Stimulated activated CD8-positive, alpha-beta memory T cell treated with anti-CD3 and anti-CD28 coated beads, Interleukin-12 subunit alpha, Interleukin-12 subunit beta, amount 100 ng/mL, for 4 hours (primary cell): Measurements from ENCODE around the gene ZNF862.

Experiments
- DNase-seq: peaks from one replicate; pipeline ENCODE4 v3.0.0-alpha.2; 2020; ENCODE audit warnings: low read depth

The ZNF862 gene

DNA sequence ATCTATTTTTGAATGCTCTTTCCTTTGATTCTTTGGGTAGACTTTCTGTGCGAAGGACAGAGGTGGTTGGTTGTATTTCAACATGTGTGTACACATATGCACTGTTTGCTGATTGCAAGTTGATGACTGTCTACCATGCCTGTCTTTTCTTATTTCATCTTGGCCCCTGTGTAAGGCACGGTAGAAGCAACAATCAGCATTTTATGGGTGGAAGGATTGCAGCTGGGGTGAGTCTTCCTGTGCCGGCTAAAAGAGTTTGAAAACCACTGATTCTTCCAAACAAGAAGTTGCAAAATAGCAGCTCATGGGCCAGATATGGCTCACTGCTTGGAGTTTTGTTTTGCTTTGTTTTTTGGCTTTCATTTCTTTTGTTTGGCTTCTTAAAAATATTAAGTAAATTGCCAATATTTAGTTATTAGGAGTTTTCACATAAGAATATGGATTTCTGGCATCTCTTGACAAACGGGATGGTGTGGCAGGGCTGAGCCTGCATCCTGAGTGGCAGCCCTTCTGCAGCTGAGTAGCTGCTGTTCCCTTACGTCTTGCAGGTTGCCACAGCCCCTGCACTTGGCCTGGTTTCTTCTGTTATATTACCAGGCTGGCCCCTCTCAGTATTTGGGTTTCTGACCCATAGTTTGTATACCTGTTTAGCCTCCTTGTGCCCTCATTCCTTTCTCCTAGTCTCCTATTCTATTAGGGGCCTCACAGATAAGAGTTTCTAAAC is 7.2 kb downstream of the ZNF862 start:
- DNase-seq = no peak

DNA sequence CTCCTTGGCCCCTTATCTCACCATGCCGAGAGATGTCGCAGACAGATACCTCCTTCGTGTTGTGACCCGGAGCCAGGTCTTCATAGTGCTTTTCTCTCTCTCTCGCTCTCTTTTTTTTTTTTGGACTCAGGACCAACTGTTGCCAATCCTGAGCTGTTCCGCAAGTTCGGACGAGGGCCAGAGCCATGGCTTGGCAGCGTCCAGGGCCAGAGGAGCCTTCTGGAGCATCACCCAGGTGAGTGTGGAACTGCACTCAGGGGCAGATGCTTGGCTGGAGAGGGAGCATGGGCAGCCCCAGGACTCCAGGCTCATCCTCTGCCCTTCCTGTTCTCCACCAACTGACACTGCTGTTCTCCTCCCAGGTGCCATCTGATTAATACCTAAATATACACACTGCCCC is 7.8 kb downstream of the ZNF862 start:
- no peak for DNase-seq

DNA sequence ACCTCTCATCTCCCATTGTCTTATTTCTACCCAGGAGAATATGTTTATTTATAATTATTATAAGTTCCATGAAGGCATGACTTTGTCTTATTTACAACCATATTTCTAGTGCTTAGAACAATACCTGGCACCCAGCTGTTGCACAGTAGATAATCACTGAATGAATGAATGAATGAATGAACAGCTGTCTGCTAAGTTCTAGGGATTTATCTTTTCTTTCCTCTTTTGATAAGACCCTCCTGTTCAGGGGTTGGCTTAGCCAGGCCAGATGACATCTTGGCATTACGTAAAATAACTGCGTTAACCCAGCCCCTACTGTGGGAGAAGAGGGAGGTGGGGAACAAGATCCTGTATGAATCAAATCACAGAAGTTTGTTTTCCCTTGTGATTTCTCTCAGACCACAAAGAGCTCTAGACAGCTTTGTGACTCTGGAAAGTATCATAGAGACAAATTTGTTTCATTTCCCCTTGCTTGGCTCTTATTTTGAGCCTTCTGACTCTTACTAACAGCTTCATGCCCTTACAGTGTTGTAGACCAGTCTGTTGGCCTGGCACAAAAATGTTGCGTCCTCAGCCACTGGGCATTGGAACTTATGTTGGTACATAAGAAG is 8.4 kb downstream of the ZNF862 start:
- DNase-seq = no peak

DNA sequence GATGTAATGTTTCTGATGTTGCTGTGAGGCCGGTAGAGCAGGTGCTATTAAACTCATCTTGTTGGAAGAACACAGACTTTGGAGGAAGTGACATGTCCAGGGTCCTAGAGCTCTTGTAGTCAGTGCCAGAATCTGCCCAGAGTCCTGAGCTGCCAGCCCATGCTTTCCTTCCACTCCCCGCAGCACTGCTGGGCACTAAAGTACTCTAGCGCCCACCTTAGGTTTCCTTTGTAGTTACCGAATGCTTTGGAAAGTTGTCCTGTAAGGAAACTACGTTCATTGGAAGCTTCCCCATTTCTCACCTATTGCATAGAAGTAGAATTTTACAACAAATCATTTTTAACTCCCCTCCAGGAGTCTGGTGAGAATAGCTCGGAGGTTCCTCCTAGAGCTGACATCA is 11.0 kb downstream of the ZNF862 start:
- no peak for DNase-seq

DNA sequence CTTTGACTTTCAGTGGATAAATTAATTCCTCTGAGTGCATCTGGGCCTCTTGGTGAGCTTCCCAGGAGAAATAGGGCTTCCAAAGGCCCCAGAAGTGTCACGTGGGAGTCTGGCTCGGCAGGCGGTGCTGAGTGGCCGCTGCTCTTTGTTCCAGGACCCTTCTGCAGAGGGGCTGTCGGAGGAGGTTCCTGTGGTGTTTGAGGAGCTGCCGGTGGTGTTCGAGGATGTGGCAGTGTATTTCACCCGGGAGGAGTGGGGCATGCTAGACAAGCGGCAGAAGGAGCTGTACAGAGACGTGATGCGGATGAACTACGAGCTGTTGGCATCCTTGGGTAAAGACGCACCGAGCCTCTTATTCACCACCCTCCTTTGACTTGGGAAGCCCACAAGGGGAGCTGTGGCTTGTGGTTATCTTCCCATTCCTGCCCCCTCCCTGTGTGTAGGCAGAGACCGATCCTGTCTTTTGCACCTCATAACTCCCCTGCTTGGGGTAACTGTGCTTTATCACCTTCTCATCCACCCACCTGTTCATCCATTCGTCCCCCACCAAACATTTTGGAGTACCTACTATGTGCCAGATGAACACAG is 11.9 kb downstream of the ZNF862 start:
- DNase-seq = no peak

DNA sequence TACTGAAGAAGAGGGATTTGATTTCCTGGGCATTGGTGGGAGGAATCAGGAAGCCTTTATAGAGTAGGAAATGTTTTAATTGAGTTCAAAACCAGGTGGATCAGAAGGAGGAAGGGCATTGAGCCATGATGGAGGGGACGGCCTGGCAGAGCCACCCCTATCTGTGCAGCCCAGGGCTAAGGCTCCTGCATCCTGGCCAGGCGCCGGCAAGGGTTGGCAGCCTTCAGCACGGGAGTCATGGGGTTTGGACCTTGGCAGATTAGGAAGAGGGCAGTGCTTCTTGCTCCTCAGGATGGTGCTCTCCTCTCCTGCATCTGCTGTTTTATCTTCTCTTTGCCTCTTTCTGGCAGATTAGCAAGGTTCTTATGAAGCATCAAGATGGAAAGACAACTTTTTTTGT is 12.5 kb downstream of the ZNF862 start:
- DNase-seq = no peak

DNA sequence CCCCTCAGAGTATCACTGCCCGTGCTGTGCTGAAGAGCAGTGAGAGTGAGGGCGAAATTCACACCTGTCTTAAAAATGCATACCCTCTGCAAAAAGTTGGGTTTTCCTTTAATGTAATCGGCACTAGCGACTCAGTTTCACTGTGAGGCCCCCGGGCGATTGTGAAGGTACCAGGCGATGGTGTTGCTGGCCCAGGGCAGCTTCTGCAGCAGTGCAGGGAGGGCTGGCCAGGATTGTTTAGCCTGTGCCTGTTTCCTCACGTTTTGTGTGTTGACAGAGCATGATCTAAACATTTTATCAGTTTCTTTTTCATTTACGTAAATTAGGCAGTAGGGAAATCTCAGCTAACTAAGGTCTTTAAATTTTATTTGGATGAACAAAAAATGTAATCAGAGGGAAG is 13.3 kb downstream of the ZNF862 start:
- no peak for DNase-seq

DNA sequence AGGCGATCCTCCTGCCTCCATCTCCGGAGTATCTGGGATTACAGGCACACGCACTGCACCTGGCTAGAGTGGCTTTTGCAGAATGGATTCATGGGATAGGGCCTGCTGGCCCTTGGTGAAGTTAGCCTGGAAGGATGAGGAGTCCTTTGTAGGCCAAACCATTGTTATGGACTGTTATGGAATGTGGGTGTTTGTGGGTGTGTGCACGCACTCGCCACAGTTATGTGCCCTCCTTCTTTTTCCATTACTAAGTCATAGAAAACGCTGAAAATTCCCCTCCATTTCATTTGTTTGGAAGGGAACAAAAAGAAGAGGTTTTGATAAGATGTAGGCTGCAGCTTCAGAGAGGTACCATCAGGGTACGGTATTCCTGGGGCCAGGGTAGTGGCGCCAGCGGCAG is 15.0 kb downstream of the ZNF862 start:
- DNase-seq = no peak

DNA sequence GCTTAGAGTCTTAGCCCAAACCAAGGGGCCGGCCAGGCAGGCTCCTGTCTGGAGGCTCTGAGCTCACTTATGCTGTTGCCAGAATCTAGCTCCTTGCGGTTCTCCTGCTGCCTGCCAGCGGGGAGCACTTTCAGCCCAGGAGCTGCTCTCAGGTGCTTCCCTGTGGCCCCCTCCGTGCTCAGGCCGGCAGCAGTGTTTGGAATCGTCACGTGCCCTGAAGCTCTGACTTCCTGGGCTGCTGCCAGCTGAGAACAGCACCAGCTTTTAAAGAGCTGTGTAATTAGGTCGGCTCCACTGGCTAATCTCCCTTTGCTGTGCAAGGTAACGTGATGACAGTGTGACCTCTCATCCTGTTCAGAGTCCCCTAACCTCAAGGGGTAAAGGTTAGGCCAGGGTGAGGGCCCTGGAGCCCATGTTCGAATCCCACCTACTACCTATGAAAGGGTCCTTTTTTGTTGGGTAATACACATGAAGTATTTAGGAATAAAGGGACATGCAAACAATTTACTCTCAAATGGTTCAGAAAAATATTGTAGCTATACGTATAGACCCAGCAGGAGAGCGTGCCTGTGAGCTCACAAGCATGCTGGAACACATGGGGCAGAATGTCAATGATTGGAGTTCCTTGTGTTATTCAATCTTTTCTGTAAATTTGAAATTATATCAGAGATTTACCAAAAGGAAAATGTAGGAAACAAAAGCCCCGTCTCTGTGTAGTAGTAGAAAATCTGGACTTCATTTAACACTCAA is 16.6 kb downstream of the ZNF862 start:
- DNase-seq = no peak

DNA sequence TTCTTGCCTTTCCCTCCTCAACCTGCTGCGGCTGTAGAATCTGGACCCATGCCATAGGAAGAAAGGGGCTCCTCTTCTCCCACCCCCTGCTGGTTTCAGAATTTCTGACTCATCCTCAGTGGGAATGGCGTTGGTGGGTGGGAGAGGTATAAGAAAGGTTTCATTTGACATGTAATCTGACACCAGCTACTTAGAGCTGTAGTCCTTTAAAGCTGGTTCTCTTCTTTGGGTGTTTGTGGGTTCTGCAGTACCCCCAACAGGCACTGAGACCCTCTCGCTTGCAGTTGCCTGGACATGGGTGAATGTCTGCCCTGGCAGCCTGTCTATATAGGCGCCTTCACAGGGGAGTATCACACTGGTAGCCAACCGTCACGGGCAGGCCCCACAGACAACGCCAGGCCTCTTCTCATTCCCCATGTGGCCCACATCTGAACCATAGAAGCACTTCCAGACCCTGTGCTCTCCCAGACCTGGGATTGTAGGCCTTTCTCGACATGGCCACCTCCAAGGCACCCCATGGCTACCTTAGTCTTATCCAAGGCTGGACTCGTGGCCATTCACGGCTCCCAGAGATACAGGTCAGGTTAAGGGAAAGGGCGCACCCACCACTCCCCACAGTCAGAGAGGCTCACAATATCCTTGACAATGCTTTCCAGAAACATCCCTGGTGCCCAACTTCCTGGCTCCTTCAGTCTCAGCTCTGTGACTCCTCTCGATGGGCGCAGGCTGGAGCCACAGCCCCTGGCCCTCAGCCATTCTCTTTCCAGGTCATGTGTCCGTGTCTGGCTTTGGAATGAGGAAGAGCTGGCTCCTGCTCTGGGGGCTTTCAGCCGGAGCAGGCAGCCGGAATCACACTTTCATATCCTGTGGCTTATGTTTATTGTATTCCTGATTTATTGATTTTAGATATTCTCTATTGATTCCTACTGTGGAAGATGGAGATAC is 17.5 kb downstream of the ZNF862 start:
- no peak for DNase-seq

DNA sequence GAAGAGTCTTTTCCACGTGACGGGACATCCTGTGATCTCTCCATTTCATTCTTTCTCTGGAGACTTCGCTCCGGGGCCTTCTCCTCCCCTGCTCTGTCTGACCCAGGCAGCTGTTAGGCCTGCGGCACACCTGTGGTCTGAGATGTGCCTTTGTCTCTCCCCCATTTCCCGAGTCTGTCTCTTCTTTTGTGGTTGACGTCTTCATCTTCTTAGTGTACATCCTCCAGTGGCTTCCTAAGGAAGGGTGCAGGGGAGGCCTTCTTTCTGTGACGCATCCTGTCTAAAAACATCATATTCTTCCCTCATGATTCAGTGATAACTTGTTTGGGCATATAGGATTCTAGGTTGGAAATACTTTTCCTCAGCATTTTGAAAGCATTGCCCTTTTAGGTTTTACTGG is 18.4 kb downstream of the ZNF862 start:
- no peak for DNase-seq

DNA sequence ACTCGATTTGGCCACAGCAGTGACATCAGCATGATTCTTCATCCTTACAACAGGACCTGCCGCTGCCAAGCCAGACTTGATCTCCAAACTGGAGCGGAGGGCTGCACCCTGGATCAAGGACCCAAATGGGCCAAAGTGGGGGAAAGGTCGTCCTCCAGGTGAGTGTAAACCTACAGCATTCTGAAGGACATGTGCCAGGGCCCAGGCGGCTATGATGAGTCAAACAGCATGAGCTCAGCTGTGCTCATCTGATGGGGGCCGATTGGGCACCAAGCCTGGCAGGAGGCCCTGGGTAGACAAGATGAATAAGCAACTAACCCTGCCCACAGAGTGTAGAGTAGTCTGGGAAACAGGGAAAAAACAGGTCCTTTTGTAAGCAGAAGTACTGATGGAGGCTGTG is 21.2 kb downstream of the ZNF862 start:
- DNase-seq = no peak

DNA sequence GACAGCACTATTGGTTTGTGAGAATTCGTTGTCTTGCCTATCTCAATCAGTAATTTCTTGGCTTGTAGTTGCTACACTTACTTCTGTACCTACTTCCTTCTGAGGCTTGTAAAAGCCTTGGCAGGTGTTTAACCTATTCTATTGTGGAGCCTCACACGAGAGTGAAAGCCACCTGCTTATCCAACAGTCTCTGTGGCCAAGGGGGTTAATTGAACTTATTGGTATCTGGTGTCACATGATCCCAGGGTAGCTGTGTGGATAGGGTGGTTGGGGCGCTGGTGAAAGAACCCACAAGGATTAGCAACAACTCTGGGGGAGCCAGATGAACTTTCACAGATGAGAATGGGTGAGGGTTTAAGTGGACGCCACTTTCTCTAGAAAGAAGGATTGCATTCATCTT is 21.7 kb downstream of the ZNF862 start:
- DNase-seq = no peak

DNA sequence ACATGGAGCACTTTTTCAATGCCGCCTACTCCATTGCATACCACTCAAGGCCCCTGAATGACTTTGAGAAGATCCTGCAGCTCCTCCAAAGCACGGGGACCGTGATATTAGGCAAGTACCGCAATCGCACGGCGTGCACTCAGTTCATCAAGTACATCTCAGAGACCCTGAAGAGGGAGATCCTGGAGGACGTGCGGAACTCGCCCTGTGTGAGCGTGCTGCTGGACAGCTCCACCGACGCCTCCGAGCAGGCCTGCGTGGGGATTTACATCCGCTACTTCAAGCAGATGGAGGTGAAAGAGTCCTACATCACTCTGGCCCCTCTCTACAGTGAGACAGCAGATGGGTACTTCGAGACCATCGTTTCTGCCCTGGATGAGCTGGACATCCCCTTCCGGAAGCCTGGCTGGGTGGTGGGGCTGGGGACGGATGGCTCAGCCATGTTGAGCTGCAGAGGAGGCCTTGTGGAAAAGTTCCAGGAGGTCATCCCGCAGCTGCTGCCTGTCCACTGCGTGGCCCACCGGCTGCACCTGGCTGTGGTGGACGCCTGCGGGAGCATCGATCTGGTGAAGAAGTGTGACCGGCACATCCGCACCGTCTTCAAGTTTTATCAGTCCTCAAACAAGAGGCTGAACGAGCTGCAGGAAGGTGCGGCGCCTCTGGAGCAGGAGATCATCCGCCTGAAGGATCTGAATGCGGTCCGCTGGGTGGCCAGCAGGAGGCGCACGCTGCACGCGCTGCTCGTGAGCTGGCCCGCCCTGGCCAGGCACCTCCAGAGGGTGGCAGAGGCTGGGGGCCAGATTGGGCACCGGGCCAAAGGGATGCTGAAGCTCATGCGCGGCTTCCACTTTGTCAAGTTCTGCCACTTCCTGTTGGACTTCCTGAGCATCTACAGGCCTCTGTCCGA is 22.9 kb downstream of the ZNF862 start:
- no peak for DNase-seq

DNA sequence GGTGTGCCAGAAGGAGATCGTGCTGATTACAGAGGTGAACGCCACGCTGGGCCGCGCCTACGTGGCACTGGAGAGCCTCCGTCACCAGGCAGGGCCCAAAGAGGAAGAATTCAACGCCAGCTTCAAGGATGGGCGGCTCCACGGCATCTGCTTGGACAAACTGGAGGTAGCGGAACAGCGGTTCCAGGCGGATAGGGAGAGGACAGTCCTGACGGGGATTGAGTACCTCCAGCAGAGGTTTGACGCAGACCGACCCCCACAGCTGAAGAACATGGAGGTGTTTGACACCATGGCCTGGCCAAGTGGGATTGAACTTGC is 23.5 kb downstream of the ZNF862 start:
- no peak for DNase-seq

DNA sequence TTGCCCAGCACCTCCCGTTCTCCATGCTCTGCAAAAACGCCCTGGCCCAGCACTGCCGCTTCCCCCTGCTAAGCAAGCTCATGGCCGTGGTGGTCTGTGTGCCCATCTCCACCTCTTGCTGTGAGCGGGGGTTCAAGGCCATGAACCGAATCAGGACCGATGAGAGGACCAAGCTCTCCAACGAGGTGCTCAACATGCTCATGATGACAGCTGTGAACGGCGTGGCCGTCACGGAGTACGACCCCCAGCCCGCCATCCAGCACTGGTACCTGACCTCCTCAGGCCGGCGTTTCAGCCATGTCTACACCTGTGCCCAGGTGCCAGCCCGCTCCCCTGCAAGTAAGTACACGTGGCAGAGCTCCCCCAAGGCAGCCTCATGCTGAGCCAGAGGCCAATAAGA is 24.0 kb downstream of the ZNF862 start:
- DNase-seq = no peak

DNA sequence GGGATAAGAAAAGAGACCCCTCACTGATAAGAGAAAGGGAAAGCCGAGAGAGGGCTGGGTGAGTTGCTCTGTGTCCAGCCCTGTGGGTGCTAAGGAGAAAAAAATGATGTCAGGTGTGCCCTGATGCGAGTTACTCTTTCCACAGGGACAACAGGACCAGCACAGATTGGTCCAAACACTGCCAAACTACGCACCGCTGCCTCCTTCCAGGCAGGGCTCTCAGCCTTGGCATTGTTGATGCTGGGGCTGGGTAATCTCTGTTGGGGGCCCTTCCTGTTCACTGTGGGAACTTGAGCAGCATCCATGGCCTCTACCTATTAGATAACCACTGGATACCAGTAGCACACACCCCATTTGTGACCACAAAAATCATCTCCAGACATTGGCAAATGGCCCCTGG is 25.3 kb downstream of the ZNF862 start:
- DNase-seq = no peak

DNA sequence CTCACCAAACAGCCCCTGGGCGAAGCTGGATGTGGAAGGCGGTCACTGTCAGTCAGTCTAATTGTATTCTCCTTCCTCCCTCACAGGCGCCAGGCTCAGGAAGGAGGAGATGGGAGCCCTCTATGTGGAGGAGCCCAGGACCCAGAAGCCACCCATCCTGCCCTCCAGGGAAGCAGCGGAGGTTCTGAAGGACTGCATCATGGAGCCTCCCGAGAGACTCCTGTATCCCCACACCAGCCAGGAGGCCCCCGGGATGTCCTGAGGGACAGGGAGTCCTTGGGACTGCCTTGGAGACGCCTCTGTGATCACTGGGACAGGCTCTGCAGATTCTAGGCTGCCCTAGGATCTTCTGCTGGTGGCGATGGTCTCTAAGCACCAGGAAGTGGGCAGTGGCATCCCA is 25.8 kb downstream of the ZNF862 start:
- DNase-seq = no peak

DNA sequence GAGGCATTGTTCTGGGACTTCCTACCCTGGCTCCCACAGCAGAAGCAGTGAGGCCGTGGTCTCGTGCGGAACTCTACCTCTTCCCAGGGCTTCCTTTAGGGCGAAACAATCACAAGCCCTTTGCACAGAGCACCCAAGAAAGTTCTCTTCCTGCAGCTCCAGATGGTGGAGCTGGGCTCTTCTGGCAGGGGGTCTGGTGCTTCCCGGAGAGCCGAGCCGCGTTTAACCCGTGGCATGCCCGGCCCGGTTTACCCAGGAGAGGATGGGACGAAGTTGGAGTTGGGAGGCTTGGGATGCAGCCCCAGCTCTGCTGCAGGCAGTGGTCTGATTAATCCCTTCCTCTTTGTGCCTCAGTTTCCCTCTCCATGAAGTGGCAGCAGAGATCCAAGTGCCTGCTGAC is 26.6 kb downstream of the ZNF862 start:
- DNase-seq = no peak

DNA sequence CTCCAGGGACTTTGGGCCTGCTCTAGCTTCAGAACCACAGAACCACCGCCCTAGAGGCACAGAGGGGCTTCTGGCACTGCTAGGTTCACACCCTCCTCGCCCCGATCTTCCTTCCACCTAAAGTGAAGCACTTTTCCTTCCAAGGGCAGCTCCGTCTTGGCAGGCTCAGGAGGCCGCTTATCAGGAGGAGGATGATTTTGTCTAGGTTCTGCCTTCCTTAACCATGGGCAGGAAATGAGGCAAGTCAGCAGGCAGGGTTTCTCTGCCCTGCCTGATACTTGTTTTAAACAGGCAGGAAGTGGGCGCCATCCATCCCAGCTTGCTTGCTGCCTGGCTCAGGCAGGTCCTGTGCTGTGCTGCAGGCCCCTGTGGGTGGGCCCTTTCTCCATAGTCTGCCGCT is 27.3 kb downstream of the ZNF862 start:
- peak; percentile 21 for DNase-seq

DNA sequence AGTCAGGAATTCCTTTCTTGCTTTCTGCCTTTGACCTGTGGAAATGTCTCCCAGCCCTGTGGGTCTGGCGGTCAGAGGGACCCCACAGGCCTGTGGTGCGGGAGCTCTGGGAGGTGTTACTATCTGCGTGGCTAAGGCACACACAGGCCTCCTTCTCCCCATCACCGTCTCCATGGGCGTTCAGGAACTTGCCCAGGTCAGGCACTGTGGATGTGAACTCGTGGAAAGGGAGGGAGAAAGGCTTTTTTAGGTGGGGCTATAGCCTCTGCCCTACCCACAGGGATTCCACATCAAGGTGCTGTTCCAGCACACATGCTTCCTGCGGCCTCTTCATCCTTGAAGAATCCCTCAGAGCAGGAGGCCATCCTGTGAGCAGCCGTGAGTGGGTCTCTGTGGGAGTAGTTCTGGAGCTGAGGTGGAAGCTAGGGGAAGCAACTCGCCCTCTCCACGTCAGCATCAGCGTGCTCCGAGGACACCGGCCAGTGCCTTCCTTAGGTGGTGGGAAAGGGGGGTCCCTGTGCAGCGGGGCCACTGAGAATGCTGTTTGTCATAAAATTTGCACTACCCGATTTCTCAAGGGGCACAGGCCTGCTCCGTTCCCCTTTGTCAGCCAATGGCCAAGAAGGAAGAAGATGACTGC is 28.1 kb downstream of the ZNF862 start:
- no peak for DNase-seq
